Type B pancreatic cell (in vitro differentiated cells): ENCODE measurements around the gene RHO. TPM values are rescaled to one million over a fixed set of nuclear protein-coding genes. Genes with fewer than 3 reads are reported as not detected.

Source experiments
- DNase-seq: peaks from one replicate; pipeline ENCODE4 v3.0.0; 2021; ENCODE audit warnings: mixed read lengths; ENCODE audit not compliant: unreplicated experiment; ENCODE audit errors: extremely low spot score
- H3K27ac Mint-ChIP-seq: 2 replicates; pipeline ENCODE4 v1.8.0; 2021; ENCODE audit warnings: mild to moderate bottlenecking, mixed read lengths
- H3K27me3 Mint-ChIP-seq: 2 replicates; pipeline ENCODE4 v1.8.0; 2021; ENCODE audit warnings: mixed read lengths
- H3K36me3 Mint-ChIP-seq: 2 replicates; pipeline ENCODE4 v1.8.0; 2021; ENCODE audit warnings: mixed read lengths
- H3K4me1 Mint-ChIP-seq: one replicate; pipeline ENCODE4 v1.8.0; 2021; ENCODE audit warnings: mixed read lengths; ENCODE audit not compliant: unreplicated experiment
- H3K4me3 Mint-ChIP-seq: 2 replicates; pipeline ENCODE4 v1.8.0; 2021; ENCODE audit warnings: mild to moderate bottlenecking, mixed read lengths
- H3K9me3 Mint-ChIP-seq: 2 replicates; pipeline ENCODE4 v1.8.0; 2021; ENCODE audit warnings: mixed read lengths
- CTCF ChIP-seq: fragments of 200-600 bp; sonication (generic); conservative IDR thresholded peaks from 2 replicates; pipeline ENCODE4 v1.5.0; 2021; ENCODE audit warnings: antibody characterized with exemption, mild to moderate bottlenecking
- total RNA-seq: library from RNA; stranded (reverse); gene quantifications from 2 replicates; pipeline ENCODE4 v1.2.1, GENCODE V29; 2021; ENCODE audit warnings: low replicate concordance

RHO gene
- total RNA-seq, 1 donor from 2014 or later, result not detected

DNA sequence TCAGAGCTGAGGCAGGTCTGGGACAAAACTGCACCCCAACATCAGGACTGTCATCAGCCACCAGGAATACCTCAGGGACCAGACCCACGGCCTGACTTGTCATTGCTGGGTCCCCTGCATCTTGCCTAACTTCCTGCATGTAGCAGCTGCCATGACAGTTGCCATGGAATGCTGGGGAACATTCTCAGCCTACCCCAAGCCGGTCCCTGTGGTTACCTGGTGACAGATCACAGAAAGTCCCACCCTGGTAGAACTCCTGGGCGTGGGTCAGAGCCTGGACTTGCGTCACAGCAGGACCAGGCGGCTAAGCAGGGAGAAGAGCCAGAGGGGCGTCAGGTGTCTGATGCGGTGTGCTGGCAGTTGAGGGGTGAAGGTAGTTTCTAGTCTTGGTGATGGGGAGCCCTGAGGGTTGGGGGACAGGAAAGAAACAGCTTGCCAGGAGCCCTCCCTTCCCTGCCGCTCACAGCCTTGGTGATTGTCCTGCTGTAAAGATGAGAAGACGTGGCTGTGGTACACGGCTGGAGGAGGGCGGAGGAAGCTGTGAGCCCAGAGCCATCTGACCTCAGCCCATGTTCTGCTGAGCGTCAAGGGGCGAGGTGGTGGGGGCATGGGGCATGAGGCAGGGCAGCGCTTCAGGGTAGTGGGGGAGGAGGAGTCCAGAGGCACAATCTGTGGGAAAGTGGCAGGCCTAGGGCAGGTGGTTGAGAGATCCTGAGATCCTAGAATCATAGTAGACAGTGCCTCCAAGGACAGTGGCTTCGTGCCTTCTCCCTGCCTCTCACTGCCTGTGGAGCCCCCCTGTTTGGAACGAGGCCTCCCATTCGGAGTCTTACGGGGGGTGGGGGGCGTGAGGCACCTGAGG is 19.9 kb downstream of the RHO start:
- peaks cover 20% of the 10 kb centered on the region for H3K4me1 Mint-ChIP-seq
- DNase-seq, result no peak
- H3K27me3 Mint-ChIP-seq, result peaks cover 7% of the 10 kb centered on the region
- no peak overlapping the region for H3K4me3 Mint-ChIP-seq
- TF ChIP-seq CTCF, result no peak
- H3K9me3 Mint-ChIP-seq, result no peaks in the 10 kb centered on the region
- H3K27ac Mint-ChIP-seq, result no peak overlapping the region
- H3K36me3 Mint-ChIP-seq, result no peaks in the 10 kb centered on the region

DNA sequence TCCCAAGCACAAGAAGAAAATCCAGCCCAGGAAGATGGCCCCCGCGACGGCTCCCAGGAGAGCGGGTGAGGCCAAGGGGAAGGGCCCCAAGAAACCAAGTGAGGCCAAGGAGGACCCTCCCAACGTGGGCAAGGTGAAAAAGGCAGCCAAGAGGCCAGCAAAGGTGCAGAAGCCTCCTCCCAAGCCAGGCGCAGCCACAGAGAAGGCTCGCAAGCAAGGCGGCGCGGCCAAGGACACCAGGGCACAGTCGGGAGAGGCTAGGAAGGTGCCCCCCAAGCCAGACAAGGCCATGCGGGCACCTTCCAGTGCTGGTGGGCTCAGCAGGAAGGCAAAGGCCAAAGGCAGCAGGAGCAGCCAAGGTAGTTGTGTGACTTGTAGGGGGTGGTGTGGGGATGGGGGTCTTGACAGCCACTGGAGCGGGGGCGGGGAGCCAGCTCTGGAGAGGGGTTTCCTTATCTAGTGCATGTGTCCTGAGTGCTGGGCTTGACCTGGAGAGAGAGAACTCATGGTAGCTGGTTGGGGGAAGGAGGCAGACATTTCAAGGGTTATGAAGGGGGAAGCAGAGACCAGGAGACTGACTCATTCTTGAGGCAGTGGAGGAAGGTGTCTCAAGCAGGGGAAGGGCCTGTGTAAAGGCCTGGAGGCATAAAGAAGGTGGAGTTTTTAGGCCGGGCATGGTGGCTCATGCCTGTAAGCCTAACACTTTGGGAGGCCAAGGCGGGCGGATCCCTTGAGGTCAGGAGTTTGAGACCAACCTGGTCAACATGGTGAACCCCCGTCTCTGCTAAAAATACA is 20.8 kb downstream of the RHO start:
- Mint-ChIP-seq H3K36me3 (no peaks in the 10 kb centered on the region), H3K27ac (no peak overlapping the region), H3K27me3 (peaks cover 7% of the 10 kb centered on the region), H3K9me3 (no peaks in the 10 kb centered on the region), H3K4me1 (peaks cover 28% of the 10 kb centered on the region), H3K4me3 (no peak overlapping the region)
- DNase-seq, result no peak
- no peak for TF ChIP-seq CTCF

- no peak overlapping the region for H3K27ac Mint-ChIP-seq
- peaks cover 7% of the 10 kb centered on the region for H3K27me3 Mint-ChIP-seq
- H3K9me3 Mint-ChIP-seq, result no peaks in the 10 kb centered on the region
- no peak overlapping the region for H3K4me3 Mint-ChIP-seq
- no peak for DNase-seq
- H3K4me1 Mint-ChIP-seq, result peaks cover 34% of the 10 kb centered on the region
- no peaks in the 10 kb centered on the region for H3K36me3 Mint-ChIP-seq
- no peak for TF ChIP-seq CTCF
Observed at GRCh38 chr3:129549805-129550204, 21.4 kb downstream of the RHO start.

- TF ChIP-seq CTCF, result no peak
- no peaks in the 10 kb centered on the region for H3K36me3 Mint-ChIP-seq
- no peak overlapping the region for H3K27ac Mint-ChIP-seq
- no peaks in the 10 kb centered on the region for H3K9me3 Mint-ChIP-seq
- peaks cover 7% of the 10 kb centered on the region for H3K27me3 Mint-ChIP-seq
- no peak overlapping the region for H3K4me3 Mint-ChIP-seq
- DNase-seq, result no peak
- H3K4me1 Mint-ChIP-seq, result peaks cover 44% of the 10 kb centered on the region
Observed at GRCh38 chr3:129552287-129553050, 24.0 kb downstream of the RHO start.

- no peak overlapping the region for H3K4me3 Mint-ChIP-seq
Observed at GRCh38 chr3:129553171-129553570, 24.7 kb downstream of the RHO start.

More at GRCh38 chr3:129553171-129553570, 24.7 kb downstream of the RHO start:
- peaks cover 7% of the 10 kb centered on the region for H3K27me3 Mint-ChIP-seq
- DNase-seq, result no peak
- no peaks in the 10 kb centered on the region for H3K9me3 Mint-ChIP-seq
- peaks cover 48% of the 10 kb centered on the region for H3K4me1 Mint-ChIP-seq
- TF ChIP-seq CTCF, result no peak
- no peak overlapping the region for H3K27ac Mint-ChIP-seq
- no peaks in the 10 kb centered on the region for H3K36me3 Mint-ChIP-seq
